Activated CD8-positive, alpha-beta memory T cell treated with anti-CD3 and anti-CD28 coated beads for 1 hour (primary cell): ENCODE data around the gene SLC9B2.
"Not testable (repeated sequence)": the region's sequence is repeated elsewhere in the genome, so short reads cannot be mapped to it uniquely, and the experiment has no call there.

Source experiments
- DNase-seq, 2 donors: peaks; one replicate each; pipeline ENCODE4 v3.0.0-alpha.2; 2020; ENCODE audit warnings: low read depth in 1 of 2; ENCODE audit errors: extremely low read depth in 1 of 2

The SLC9B2 gene

DNA sequence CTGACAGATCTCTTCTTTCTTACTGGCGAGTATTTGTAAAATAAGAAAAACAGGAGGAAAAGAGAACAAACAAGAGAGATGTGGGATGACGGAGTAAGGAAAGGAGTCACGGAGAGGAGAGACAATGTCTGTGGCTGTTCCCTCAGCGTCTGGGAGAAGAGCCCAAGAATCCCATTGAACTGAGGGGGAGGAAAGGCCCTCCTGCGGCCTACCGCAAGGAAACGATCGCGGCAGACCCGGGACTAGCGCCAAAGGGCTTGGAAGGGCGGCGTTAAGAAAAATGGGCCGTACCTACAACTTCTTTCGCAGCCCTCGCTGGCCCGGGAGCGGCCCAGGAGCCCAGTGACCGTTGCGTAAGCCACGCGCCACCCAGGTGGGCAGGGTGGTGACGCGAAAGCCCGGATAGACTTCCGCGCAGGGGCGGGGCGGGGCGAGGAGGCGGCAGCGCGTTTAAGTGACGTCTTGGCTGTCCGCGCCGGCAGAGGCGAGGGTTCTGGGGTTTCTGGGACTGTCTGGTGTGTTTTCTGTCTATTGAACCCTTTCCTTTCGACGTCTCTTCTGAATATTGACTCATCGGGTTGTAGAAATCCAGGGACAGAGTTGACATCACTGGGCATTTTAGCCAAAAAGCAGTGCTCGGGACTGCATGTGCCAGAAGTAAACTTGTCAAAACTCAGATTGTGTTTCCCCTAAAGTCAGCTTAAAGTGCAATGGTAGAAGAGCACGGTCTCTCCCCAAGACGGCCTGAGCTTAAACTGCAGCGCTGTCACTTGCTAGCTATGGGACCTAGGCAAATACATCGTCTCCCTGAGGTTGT, 57.0 kb downstream of the SLC9B2 start, which contains the start of gene SLC9B1:
TSS of gene SLC9B1 (minus strand) at position 398 of the 817 bp plus-strand sequence. CDS start 27,994 bp downstream, outside the sequence.
- peak; percentile 83 to 88 for DNase-seq

DNA sequence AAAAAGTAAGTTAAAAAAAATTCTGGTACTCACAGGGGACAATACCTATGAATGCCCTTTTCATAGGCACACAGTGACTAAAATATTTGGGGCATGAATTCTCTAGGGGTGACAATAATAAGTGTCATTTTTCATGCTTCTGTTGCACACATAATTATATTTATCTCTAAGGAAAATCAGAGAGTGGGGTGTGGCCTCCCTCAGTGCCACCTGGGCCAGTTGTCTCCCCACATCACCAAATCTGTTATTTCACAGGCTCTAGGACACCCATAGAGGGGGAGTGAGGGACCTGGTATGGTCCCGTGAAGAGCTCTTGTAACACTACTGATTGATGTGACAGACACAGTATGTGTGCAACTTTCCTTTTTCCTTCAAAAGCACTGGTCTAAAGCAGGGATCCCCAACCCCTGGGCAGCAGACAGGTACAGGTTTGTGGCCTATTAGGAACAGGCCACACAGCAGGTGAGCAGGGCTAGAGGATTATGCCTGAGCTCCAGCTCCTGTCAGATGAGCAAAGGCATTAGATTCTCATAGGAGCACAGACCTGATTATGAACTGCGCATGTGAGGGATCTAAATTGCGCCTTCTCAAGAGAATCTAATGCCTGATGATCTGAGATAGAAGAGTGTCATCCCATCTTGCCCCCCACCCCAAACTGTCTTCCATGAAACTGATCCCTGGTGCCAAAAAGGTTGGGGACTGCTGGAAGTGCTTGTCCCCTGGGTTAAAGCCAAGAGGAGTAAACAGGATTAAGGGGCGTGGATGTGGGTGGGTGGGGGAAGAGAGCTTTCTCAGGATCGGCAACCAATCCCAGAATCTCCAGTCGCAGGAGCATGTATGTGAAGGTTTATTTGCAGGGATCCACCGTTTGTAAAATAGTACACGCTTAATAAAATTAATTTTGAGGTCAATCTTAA, 57.9 kb downstream of the SLC9B2 start:
- no peak for DNase-seq

DNA sequence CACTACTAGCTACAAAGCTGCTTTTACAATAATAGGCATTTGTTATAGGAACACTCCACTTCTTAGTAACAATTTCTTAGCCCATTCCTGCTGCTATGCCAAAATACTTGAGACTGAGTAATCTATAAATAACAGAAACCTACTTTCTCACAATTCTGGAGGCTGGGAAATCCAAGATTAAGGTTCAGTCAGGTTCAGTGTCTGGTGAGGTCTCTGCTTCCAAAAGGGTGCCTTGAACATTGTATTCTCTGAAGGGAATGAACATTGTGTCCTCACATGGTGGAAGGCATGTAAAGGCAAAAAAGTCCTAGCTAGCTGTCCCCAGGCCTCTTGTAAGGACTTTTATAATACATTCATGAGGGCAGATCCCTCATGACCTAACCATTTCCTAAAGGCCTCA, 64.0 kb downstream of the SLC9B2 start:
- no peak for DNase-seq

DNA sequence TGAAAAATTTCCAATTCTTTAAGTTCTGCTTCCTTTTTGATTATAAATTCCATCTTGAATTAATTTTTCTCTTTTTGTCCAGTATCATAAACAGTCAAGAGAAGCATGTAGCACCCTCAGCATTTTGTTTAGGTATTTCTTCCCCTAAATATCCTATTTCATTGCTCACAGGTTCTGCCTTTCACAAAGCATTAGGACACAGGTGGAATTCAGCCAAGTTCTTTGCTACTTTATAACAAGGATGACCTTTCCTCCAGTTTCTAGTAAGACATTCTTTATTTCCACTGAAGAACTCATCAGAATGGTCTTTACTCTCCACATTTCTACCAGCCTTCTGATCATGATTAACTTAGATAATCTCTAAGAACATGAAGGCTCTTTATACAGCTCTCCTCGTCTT, 64.5 kb downstream of the SLC9B2 start:
- no peak for DNase-seq

DNA sequence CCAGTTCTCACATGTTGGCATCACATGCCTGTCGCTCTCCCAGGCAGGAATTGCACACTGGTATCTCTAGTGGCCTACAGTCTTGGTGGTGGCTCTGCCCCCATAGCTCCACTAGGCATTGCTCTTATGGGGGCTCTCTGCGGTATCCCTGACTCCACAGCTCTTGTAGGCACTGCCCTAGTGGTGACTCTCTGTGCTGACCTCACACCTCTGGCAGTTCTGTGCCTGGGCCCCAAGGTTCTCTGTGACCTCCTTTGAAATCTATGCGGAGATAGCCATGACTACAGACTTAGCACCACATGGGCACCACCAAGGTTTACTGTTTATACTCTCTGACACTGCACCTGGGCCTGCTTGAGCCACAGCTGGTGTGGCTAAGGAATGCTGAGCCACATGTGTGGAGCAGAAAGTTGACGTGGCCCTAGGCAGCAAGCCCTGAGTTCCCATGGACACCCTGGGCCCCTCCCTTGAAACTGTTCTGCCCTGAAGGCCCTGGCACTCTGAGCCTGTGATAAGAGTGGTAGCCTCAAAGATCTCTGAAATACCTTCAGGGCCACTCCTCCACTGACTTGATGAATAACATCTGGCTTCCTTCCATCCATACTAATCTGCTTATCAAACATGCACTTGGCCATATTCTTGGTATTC, 65.1 kb downstream of the SLC9B2 start:
- no peak for DNase-seq

DNA sequence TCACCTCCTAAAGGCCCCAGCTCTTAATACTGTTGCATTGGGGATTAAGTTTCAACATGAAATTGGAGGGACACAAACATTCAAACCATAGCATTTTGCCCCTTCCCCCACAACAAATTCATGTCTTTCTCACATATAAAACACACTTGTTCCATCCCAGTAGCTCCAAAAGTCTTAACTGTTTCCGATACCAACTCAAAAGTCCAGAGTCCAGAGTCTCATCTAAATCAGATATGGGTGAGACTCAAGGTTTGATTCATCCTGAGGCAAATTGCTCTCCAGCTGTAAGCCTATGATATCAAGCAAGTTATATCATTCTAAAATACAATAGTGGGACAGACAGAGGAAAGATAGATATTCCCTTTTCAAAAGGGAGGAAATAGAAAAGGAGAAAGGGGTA, 65.8 kb downstream of the SLC9B2 start:
- no peak for DNase-seq

DNA sequence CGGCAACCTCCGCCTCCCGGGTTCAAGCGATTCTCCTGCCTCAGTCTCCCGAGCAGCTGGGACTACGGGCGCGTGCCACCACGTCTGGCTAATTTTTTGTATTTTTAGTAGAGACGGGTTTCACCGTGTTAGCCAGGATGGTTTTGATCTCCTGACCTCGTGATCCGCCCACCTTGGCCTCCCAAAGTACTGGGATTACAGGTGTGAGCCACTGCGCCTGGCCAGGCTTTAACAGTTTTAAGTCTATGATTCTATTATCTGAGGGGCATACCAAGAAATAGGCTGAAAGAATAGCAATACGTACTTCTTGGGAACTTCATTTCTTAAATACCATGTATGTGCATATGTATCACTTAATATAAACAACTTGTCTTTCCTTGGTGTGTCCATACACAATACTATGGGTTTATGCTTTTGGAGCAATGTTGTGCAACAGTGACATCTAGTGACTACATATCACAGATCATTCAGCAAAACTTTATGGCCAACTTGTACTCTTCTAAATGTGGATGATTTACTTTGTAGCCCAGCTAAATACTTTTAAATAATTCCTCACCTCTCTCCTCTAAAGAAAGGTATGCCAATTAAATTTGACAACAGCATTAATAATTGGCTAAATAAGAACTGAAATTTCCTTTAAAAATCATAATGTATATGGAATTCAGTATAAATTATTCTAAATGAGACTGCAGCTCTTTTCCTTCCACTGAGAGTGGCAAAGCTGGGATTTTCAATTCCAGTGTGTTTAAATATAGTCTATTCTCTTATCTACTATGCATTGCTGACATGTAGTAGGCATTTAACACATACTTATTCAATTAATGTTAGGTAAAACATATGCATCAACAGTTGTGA, 67.5 kb downstream of the SLC9B2 start:
- DNase-seq, result no peak

DNA sequence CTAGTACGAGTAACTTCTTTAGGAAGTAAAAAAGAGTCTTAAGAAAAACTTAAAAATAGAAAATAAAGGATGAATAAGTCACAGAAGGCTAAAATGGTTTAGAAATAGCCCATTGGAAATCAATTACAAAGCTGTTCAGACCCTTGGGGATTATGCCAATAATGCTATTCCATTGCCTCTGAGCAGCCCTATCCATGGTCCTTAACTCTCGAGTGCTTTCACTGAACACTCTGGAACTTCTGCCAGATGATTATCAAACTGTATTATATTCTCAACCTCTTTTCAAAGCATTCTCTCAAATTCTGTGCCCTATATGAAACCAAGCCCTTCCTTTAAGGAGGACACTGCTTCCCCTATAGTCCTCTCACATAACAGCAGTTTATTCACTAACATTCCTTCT, 74.0 kb downstream of the SLC9B2 start:
- DNase-seq, result no peak

DNA sequence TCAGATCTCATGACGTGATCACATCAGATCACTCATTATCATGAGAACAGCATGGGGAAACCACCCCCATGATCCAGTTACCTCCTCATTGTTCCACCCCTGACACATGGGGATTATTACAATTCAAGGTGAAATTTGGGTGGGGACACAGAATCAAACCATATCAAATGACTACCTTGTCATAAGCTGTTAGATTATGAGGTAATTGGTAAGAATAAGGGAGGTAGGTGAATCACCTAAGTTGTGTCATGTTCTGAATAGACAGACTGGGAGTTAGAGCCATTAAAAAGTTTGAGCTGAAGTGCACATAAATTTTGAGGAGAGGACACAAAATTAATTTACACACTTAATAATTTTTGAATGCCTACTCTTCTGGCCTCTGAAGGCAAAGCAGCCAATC, 81.8 kb downstream of the SLC9B2 start:
- DNase-seq, result no peak

DNA sequence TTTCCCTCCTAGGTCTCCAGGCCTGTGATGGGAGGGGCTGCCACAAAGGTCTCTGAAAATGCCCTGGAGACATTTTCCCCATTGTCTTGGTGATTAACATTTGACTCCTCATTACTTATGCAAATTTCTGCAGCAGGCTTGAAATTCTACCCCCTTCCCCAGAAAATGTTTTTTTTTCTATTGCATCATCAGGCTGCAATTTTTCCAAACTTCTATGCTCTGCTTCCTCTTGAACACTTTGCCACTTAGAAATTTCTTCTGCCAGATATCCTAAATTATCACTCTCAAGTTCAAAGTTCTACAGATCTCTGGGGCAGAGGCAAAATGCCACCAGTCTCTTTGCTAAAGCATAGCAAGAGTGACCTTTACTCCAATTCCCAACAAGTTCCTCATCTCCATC, 82.6 kb downstream of the SLC9B2 start:
- not testable (repeated sequence) for DNase-seq

DNA sequence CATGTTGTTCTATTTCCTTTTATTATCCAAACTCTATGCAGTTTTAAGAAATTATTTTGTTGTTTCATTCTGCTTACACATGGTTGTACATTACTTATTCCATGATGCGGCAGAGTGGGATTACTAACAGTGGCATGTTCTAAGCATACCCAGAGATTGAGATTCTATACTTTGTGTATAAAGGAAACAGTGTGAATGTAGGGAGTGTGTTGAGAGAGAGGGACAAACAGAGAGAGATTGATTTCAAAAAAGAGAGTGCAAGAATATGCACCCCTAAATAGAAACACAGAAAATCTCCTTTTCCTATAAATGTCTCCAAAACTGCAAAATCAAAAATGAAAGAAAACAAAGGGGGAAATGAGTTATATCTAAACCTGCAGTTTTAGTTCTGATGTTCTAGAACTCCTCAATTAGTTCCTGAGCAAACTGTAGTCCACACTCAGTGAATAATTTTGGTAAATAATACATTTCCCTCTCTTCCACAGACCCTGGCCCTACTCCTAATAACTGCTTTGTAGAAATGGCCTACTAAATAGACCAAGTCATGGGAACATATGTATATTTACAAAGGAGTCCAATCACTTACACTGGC, 88.0 kb downstream of the SLC9B2 start:
- DNase-seq, result no peak

DNA sequence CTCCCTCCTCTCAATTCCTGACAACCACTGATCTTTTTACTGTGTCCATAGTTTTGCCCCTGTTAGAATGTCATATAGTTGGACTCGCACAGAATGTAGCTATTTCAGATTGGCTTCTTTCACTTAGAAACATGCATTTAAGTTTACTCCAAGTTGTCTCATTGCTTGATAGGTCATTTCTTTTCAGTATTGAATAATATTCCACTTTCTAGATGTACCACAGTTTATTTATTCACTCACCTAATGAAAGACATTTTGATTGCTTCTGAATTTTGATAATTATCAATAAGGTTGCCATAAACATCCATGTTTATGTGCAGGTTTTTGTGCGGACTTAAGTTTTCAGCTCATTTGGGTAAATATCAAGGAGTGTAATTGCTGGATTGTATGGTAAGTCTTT, 95.6 kb downstream of the SLC9B2 start:
- no peak for DNase-seq
